Thyroid gland (tissue), 4 donors: Measurements from ENCODE around the gene AKAP7. TPM values are rescaled to one million over a fixed set of nuclear protein-coding genes. Genes with fewer than 3 reads are reported as not detected.
"Not testable (repeated sequence)": the region's sequence is repeated elsewhere in the genome, so short reads cannot be mapped to it uniquely, and the experiment has no call there.

ENCODE experiments used
- DNase-seq, 2 donors: peaks; one replicate each; pipeline ENCODE4 v3.0.0-alpha.2; 2019
- H3K27ac ChIP-seq, 3 donors: fragments of 200-600 bp; sonication (generic); 1 replicate in 2 of 3; 2 replicates in 1 of 3; pipeline ENCODE4 v1.5.1; 2016 to 2019; ENCODE audit warnings: mild to moderate bottlenecking in 1 of 3, moderate library complexity in 1 of 3
- H3K27me3 ChIP-seq: fragments of 200-600 bp; sonication (generic); one replicate; pipeline ENCODE4 v1.5.1; 2019
- H3K36me3 ChIP-seq, 2 donors: fragments of 200-600 bp; sonication (generic); one replicate each; pipeline ENCODE4 v1.5.1; 2016 to 2019
- H3K4me1 ChIP-seq, 2 donors: fragments of 200-600 bp; sonication (generic); one replicate each; pipeline ENCODE4 v1.5.1; 2017 to 2019
- H3K4me3 ChIP-seq, 3 donors: fragments of 200-600 bp; sonication (generic); replicated peaks in 1 of 3; 1 replicate in 2 of 3; 2 replicates in 1 of 3; pipeline ENCODE4 v1.5.1; 2016; ENCODE audit warnings: mild to moderate bottlenecking in 1 of 3
- H3K9me3 ChIP-seq: fragments of 200-600 bp; sonication (generic); one replicate; pipeline ENCODE4 v1.5.1; 2017
- CTCF ChIP-seq, 6 experiments: fragments of 200-600 bp in 3 of 6; fragments of 450-650 bp in 3 of 6; sonication (generic) in 3 of 6; IDR thresholded peaks; one replicate each; pipeline ENCODE4 v1.5.1; 2016 to 2019; ENCODE audit warnings: antibody characterized with exemption in 6 of 6, mild to moderate bottlenecking in 2 of 6, inconsistent platforms in 1 of 6, moderate library complexity in 1 of 6
- POLR2A ChIP-seq, 2 donors: fragments of 450-650 bp; IDR thresholded peaks; one replicate each; pipeline ENCODE4 v1.6.1; 2017; ENCODE audit warnings: antibody characterized with exemption in 2 of 2, mild to moderate bottlenecking in 2 of 2, moderate library complexity in 1 of 2
- WGBS, 2 donors: methylation state at CpG; one replicate each; pipeline ENCODE4 v1.1.5; 2017; 5-methylcytosine and 5-hydroxymethylcytosine counted together
- intact Hi-C: fragments of 100-400 bp; cut with DNase I; formaldehyde crosslinking; loops from one replicate; pipeline ENCODE4 v1.15.1; 2023
- total RNA-seq, 4 donors: library from RNA; depleted of rRNA; stranded (reverse); fragments of >200 nt; gene quantifications; one replicate each; pipeline ENCODE4 v1.2.3, GENCODE V29; 2016

The AKAP7 gene
- total RNA-seq, 4 donors from 2014 or later = 11.7 to 19.1 (median 12.4) TPM

DNA sequence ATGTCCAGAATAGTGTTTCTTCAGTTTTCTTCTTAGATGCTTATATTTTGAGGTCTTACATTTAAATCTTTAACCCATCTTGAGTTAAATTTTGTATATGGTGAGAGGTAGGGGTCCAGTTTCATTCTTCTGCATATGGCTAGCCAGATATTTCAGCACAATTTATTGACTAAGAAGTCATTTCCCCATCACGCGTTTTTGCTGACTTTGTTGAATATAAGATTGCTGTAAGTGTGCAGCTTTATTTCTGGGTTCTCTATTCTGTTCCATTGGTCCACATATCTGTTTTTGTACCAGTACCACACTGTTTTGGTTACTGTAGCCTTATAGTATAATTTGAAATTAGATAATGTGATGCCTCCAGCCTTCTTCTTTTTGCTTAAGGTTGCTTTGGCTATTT lies 179.6 kb downstream of the AKAP7 start:
- intact Hi-C loops = no loop called here
- H3K27me3 ChIP-seq = no peaks in the 10 kb centered on the region
- H3K4me1 ChIP-seq = no peaks in the 10 kb centered on the region
- WGBS, 2 donors = 95 to 97% methylated on average over 2 of the region's 2 CpGs
- no peak for DNase-seq
- H3K4me3 ChIP-seq = no peak overlapping the region
- H3K36me3 ChIP-seq = no peaks in the 10 kb centered on the region
- no peak overlapping the region for H3K27ac ChIP-seq
- no peaks in the 10 kb centered on the region for H3K9me3 ChIP-seq
- no peak for TF ChIP-seq CTCF (IDR thresholded peaks at IDR 0.05)
- TF ChIP-seq POLR2A (IDR thresholded peaks at IDR 0.05) = no peak

GRCh38 chr6:131316654-131317053 lies 181.4 kb downstream of the AKAP7 start:
- intact Hi-C loops = no loop called here

GRCh38 chr6:131317516-131317915 lies 182.2 kb downstream of the AKAP7 start:
- no peak for DNase-seq
- Histone ChIP-seq H3K36me3 (no peaks in the 10 kb centered on the region), H3K4me1 (no peaks in the 10 kb centered on the region), H3K27ac (no peak overlapping the region), H3K4me3 (no peak overlapping the region), H3K9me3 (no peaks in the 10 kb centered on the region), H3K27me3 (no peaks in the 10 kb centered on the region)
- TF ChIP-seq CTCF (IDR thresholded peaks at IDR 0.05) (no peak), POLR2A (IDR thresholded peaks at IDR 0.05) (no peak)
- intact Hi-C loops = no loop called here
- WGBS, 2 donors = 92 to 94% methylated on average over 3 of the region's 3 CpGs

More at GRCh38 chr6:131316654-131317053, 181.4 kb downstream of the AKAP7 start:
- no peak for DNase-seq
- Histone ChIP-seq H3K9me3 (no peaks in the 10 kb centered on the region), H3K27me3 (no peaks in the 10 kb centered on the region), H3K36me3 (no peaks in the 10 kb centered on the region), H3K27ac (no peak overlapping the region), H3K4me3 (no peak overlapping the region), H3K4me1 (no peaks in the 10 kb centered on the region)
- TF ChIP-seq POLR2A (IDR thresholded peaks at IDR 0.05) = no peak
- TF ChIP-seq CTCF (IDR thresholded peaks at IDR 0.05) = no peak
- WGBS, 2 donors = 89 to 91% methylated on average over 1 of the region's 1 CpG

GRCh38 chr6:131321589-131321988 lies 186.3 kb downstream of the AKAP7 start:
- Histone ChIP-seq H3K4me3 (no peak overlapping the region), H3K9me3 (no peaks in the 10 kb centered on the region), H3K27me3 (no peaks in the 10 kb centered on the region), H3K27ac (no peak overlapping the region), H3K4me1 (no peaks in the 10 kb centered on the region), H3K36me3 (no peaks in the 10 kb centered on the region)
- TF ChIP-seq CTCF (IDR thresholded peaks at IDR 0.05) (no peak), POLR2A (IDR thresholded peaks at IDR 0.05) (no peak)
- intact Hi-C loops = no loop called here
- WGBS, 2 donors = 83 to 92% methylated on average over 1 of the region's 1 CpG
- DNase-seq = no peak

GRCh38 chr6:131322125-131322524 lies 186.9 kb downstream of the AKAP7 start:
- WGBS, 2 donors = 76 to 85% methylated on average over 1 of the region's 1 CpG

DNA sequence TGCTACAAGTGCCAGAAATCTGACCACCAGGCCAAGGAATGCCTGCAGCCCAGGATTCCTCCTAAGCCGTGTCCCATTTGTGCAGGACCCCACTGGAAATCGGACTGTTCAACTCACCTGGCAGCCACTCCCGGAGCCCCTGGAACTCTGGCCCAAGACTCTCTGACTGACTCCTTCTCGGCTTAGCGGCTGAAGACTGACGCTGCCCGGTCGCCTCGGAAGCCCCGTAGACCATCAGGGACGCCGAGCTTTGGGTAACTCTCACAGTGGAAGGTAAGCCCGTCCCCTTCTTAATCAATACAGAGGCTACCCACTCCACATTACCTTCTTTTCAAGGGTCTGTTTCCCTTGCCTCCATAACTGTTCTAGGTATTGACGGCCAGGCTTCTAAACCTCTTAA lies 190.4 kb downstream of the AKAP7 start:
- DNase-seq, intact Hi-C loops, H3K27me3 ChIP-seq, H3K36me3 ChIP-seq, H3K9me3 ChIP-seq, H3K4me1 ChIP-seq, H3K4me3 ChIP-seq, H3K27ac ChIP-seq: not testable (repeated sequence)
- WGBS, 2 donors = 88 to 97% methylated on average over 10 to 14 of the region's 14 CpGs

More at GRCh38 chr6:131322125-131322524, 186.9 kb downstream of the AKAP7 start:
- H3K27ac ChIP-seq = no peak overlapping the region
- no peaks in the 10 kb centered on the region for H3K36me3 ChIP-seq
- H3K4me1 ChIP-seq = no peaks in the 10 kb centered on the region
- no peaks in the 10 kb centered on the region for H3K27me3 ChIP-seq
- intact Hi-C loops = no loop called here
- TF ChIP-seq POLR2A (IDR thresholded peaks at IDR 0.05) = no peak
- TF ChIP-seq CTCF (IDR thresholded peaks at IDR 0.05) = no peak
- DNase-seq = no peak
- no peaks in the 10 kb centered on the region for H3K9me3 ChIP-seq
- H3K4me3 ChIP-seq = no peak overlapping the region

DNA sequence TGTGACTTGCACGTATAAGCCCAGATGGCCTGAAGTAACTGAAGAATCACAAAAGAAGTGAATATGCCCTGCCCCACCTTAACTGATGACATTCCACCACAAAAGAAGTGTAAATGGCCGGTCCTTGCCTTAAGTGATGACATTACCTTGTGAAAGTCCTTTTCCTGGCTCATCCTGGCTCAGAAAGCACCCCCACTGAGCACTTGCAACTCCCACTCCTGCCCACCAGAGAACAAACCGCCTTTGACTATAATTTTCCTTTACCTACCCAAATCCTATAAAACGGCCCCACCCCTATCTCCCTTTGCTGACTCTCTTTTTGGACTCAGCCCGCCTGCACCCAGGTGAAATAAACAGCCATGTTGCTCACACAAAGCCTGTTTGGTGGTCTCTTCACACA lies 193.5 kb downstream of the AKAP7 start:
- H3K27ac ChIP-seq, H3K4me3 ChIP-seq, intact Hi-C loops, H3K27me3 ChIP-seq, DNase-seq, H3K36me3 ChIP-seq, H3K9me3 ChIP-seq: not testable (repeated sequence)
- peaks cover 24 to 25% of the 10 kb centered on the region in 2 donors for H3K4me1 ChIP-seq
- 88 to 89% methylated on average over 5 of the region's 5 CpGs for WGBS, 2 donors
